IMR-90 (cell line): ENCODE results near the gene PCGF2. TPM values are rescaled to one million over a fixed set of nuclear protein-coding genes. Genes with fewer than 3 reads are reported as not detected.

ENCODE experiments used
- ATAC-seq: fragments of 200-7000 bp; cut with Tn5 transposase; 2 replicates; pipeline ENCODE4 v1.9.1; 2020; ENCODE audit warnings: low read depth, mild to moderate bottlenecking, moderate library complexity
- BruUV-seq: library from RNA; stranded (reverse); fragments of 400-500 nt; replicated peaks from 2 replicates; lab custom pipeline; 2021; lab: Mats Ljungman, UMichigan
- CTCF ChIA-PET: fragments of 300-600 bp; formaldehyde crosslinking; extraction: SDS; loops from one replicate; lab custom pipeline; 2021; ENCODE audit warnings: antibody characterized with exemption; lab: Yijun Ruan, JAX
- POLR2A ChIA-PET: fragments of 300-600 bp; sonication (Branson Sonifier 250); formaldehyde crosslinking; loops from one replicate; lab custom pipeline; 2022; ENCODE audit warnings: antibody characterized with exemption; ENCODE audit not compliant: unreplicated experiment; lab: Charles Lee
- DNase-seq: peaks from one replicate; pipeline ENCODE4 v3.0.0; 2013
- H2AFZ ChIP-seq: replicated peaks from 2 replicates; pipeline ENCODE3; 2013; ENCODE audit warnings: low read length, mild to moderate bottlenecking; ENCODE audit not compliant: poor library complexity
- H2AK5ac ChIP-seq: 2 replicates; pipeline ENCODE4 v1.6.1; 2013; ENCODE audit warnings: low read depth, low read length, inconsistent platforms
- H2AK9ac ChIP-seq: replicated peaks from 2 replicates; pipeline ENCODE3; 2013; ENCODE audit warnings: mild to moderate bottlenecking, low read depth, low read length, moderate library complexity; ENCODE audit not compliant: poor library complexity
- H2BK120ac ChIP-seq: 2 replicates; pipeline ENCODE4 v1.6.1; 2013; ENCODE audit warnings: low read depth, low read length, inconsistent platforms
- H2BK15ac ChIP-seq: 3 replicates; pipeline ENCODE4 v1.6.1; 2013; ENCODE audit warnings: low read depth, low read length, inconsistent platforms
- H2BK20ac ChIP-seq: 2 replicates; pipeline ENCODE4 v1.6.1; 2013; ENCODE audit warnings: low read depth, mild to moderate bottlenecking, inconsistent platforms, low read length, moderate library complexity
- H2BK5ac ChIP-seq: 2 replicates; pipeline ENCODE4 v1.6.1; 2013; ENCODE audit warnings: mild to moderate bottlenecking, low read depth, low read length, inconsistent platforms; ENCODE audit not compliant: poor library complexity, severe bottlenecking
- H3K14ac ChIP-seq: replicated peaks from 2 replicates; pipeline ENCODE4 v1.6.1; 2013; ENCODE audit warnings: low read depth, low read length, inconsistent platforms
- H3K18ac ChIP-seq: 2 replicates; pipeline ENCODE4 v1.6.1; 2013; ENCODE audit warnings: low read depth, low read length, control low read depth
- H3K23ac ChIP-seq: 2 replicates; pipeline ENCODE4 v1.6.1; 2013; ENCODE audit warnings: low read depth, low read length, inconsistent platforms
- H3K27ac ChIP-seq: 2 replicates; pipeline ENCODE4 v1.5.1; 2013; ENCODE audit warnings: mild to moderate bottlenecking, control low read depth, low read length; ENCODE audit not compliant: insufficient read depth
- H3K27me3 ChIP-seq: 2 replicates; pipeline ENCODE4 v1.6.1; 2013; ENCODE audit warnings: low read length; ENCODE audit not compliant: control insufficient read depth, insufficient read depth
- H3K36me3 ChIP-seq: 2 replicates; pipeline ENCODE4 v1.6.1; 2013; ENCODE audit warnings: low read length, mixed read lengths; ENCODE audit not compliant: control insufficient read depth, insufficient read depth
- H3K4ac ChIP-seq: 2 replicates; pipeline ENCODE4 v1.6.1; 2013; ENCODE audit warnings: low read depth, low read length, inconsistent platforms
- H3K4me1 ChIP-seq: 2 replicates; pipeline ENCODE4 v1.6.1; 2013; ENCODE audit warnings: low read length, mixed read lengths; ENCODE audit not compliant: control insufficient read depth, insufficient read depth
- H3K4me2 ChIP-seq: 2 replicates; pipeline ENCODE4 v1.6.1; 2013; ENCODE audit warnings: low read depth, mild to moderate bottlenecking, control low read depth, low read length, moderate library complexity
- H3K4me3 ChIP-seq: 2 replicates; pipeline ENCODE4 v1.5.1; 2013; ENCODE audit warnings: low read depth, mild to moderate bottlenecking, control low read depth, low read length, moderate library complexity; ENCODE audit not compliant: insufficient read depth
- H3K56ac ChIP-seq: 2 replicates; pipeline ENCODE4 v1.6.1; 2013; ENCODE audit warnings: low read length, inconsistent platforms; ENCODE audit not compliant: insufficient read depth; ENCODE audit errors: extremely low read depth
- H3K79me1 ChIP-seq, 2 experiments: 2 replicates each; pipeline ENCODE4 v1.6.1; 2013; ENCODE audit warnings: low read length in 2 of 2, inconsistent platforms in 1 of 2, low read depth in 1 of 2
- H3K9ac ChIP-seq: 2 replicates; pipeline ENCODE4 v1.6.1; 2013; ENCODE audit warnings: low read depth, low read length, control low read depth
- H3K9me1 ChIP-seq: 2 replicates; pipeline ENCODE4 v1.6.1; 2013; ENCODE audit warnings: low read length, inconsistent platforms; ENCODE audit not compliant: insufficient read depth
- H3K9me3 ChIP-seq: 2 replicates; pipeline ENCODE4 v1.6.1; 2013; ENCODE audit warnings: low read length; ENCODE audit not compliant: control insufficient read depth, insufficient read depth
- H4K20me1 ChIP-seq: 2 replicates; pipeline ENCODE4 v1.6.1; 2013; ENCODE audit warnings: low read length, inconsistent platforms; ENCODE audit not compliant: insufficient read depth
- H4K5ac ChIP-seq: 2 replicates; pipeline ENCODE4 v1.6.1; 2013; ENCODE audit warnings: mild to moderate bottlenecking, low read depth, low read length, control low read depth
- H4K8ac ChIP-seq, 2 experiments: 2 replicates each; pipeline ENCODE4 v1.6.1; 2013; ENCODE audit warnings: low read depth in 2 of 2, low read length in 2 of 2, control low read depth in 1 of 2, inconsistent platforms in 1 of 2
- H4K91ac ChIP-seq: 2 replicates; pipeline ENCODE4 v1.6.1; 2013; ENCODE audit warnings: low read depth, low read length, inconsistent platforms; ENCODE audit not compliant: insufficient read depth
- BHLHE40 ChIP-seq: fragments of 150-350 bp; IDR thresholded peaks from 2 replicates; pipeline ENCODE4 v1.6.1; 2016; ENCODE audit warnings: mild to moderate bottlenecking, low read depth, low read length
- CEBPB ChIP-seq: IDR thresholded peaks from 2 replicates; pipeline ENCODE4 v1.6.1; 2012; ENCODE audit warnings: low read depth, low read length, improper control_type of control experiment
- FOS ChIP-seq: fragments of 150-350 bp; IDR thresholded peaks from 2 replicates; pipeline ENCODE4 v1.6.1; 2016; ENCODE audit warnings: low read depth, low read length
- MAFK ChIP-seq: IDR thresholded peaks from 2 replicates; pipeline ENCODE4 v1.6.1; 2012; ENCODE audit warnings: low read depth, low read length, improper control_type of control experiment
- MXI1 ChIP-seq: IDR thresholded peaks from 2 replicates; pipeline ENCODE4 v1.6.1; 2012; ENCODE audit warnings: low read depth, mild to moderate bottlenecking, low read length, moderate library complexity, borderline replicate concordance
- NFE2L2 ChIP-seq: fragments of 150-350 bp; IDR thresholded peaks from 2 replicates; pipeline ENCODE4 v1.6.1; 2016; ENCODE audit warnings: low read depth, mild to moderate bottlenecking, low read length
- POLR2A ChIP-seq: IDR thresholded peaks from 2 replicates; pipeline ENCODE4 v1.6.1; 2012; ENCODE audit warnings: mild to moderate bottlenecking, low read depth, low read length
- RAD21 ChIP-seq: IDR thresholded peaks from 2 replicates; pipeline ENCODE4 v1.6.1; 2012; ENCODE audit warnings: low read length, improper control_type of control experiment
- RCOR1 ChIP-seq: IDR thresholded peaks from 2 replicates; pipeline ENCODE4 v1.6.1; 2012; ENCODE audit warnings: mild to moderate bottlenecking, low read length, improper control_type of control experiment; ENCODE audit not compliant: insufficient replicate concordance
- RFX5 ChIP-seq: IDR thresholded peaks from 2 replicates; pipeline ENCODE4 v1.8.0; 2012; ENCODE audit warnings: low read depth, mild to moderate bottlenecking, low read length, moderate library complexity
- SMC3 ChIP-seq: fragments of 150-350 bp; IDR thresholded peaks from 2 replicates; pipeline ENCODE4 v1.6.1; 2016; ENCODE audit warnings: low read depth, mild to moderate bottlenecking, antibody characterized with exemption, low read length, moderate library complexity
- USF2 ChIP-seq: fragments of 150-350 bp; IDR thresholded peaks from 2 replicates; pipeline ENCODE4 v1.6.1; 2017; ENCODE audit warnings: mild to moderate bottlenecking, antibody characterized with exemption, low read length, low read depth
- WGBS, 2 experiments: methylation state at CpG; one replicate each; pipeline versions ENCODE4 v1.1.5 to v1.1.7; 2013; ENCODE audit warnings: missing lambda C conversion rate in 2 of 2; ENCODE audit not compliant: insufficient read length in 1 of 2; ENCODE audit errors: extremely low coverage in 2 of 2; 5-methylcytosine and 5-hydroxymethylcytosine counted together
- dilution Hi-C: fragments of 300-500 bp; cut with HindIII; formaldehyde crosslinking; loops from one replicate; pipeline ENCODE4 v1.14.3; 2018; ENCODE audit warnings: low sequenced_read_pairs; ENCODE audit not compliant: unreplicated experiment
- in situ Hi-C: fragments of 300-500 bp; cut with MboI; formaldehyde crosslinking; loops from 3 replicates; pipeline ENCODE4 v1.14.3; 2019; ENCODE audit warnings: low sequenced_read_pairs, inconsistent platforms, mixed read lengths
- intact Hi-C: fragments of 100-400 bp; cut with micrococcal nuclease; formaldehyde crosslinking; loops from 2 replicates; pipeline ENCODE4 v1.10.0; 2022
- polyA plus RNA-seq, 3 experiments: library from polyadenylated mRNA; depleted of rRNA; stranded (reverse); fragments of >200 nt; gene quantifications; 2 replicates each; pipeline ENCODE4 v1.2.3, GENCODE V29; 2012; ENCODE audit warnings: low replicate concordance in 1 of 3
- total RNA-seq: library from RNA; depleted of rRNA; stranded (reverse); fragments of >200 nt; gene quantifications from 2 replicates; pipeline ENCODE4 v1.2.3, GENCODE V29; 2012
- TF ChIP-seq, protein P1 (sequence below): fragments of 150-350 bp; IDR thresholded peaks from 2 replicates; pipeline ENCODE4 v1.6.1; 2016; ENCODE audit warnings: low read depth, mild to moderate bottlenecking, low read length, moderate library complexity, borderline replicate concordance
- TF ChIP-seq, protein P2 (sequence below): conservative IDR thresholded peaks from 2 replicates; pipeline ENCODE4 v1.5.1; 2012; ENCODE audit warnings: mild to moderate bottlenecking, low read depth, low read length, improper control_type of control experiment

The PCGF2 gene
- total and polyA plus RNA-seq, 2 of the 4 experiments (the other 2 are of a cell fraction), result 1.1 to 18.2 TPM

DNA sequence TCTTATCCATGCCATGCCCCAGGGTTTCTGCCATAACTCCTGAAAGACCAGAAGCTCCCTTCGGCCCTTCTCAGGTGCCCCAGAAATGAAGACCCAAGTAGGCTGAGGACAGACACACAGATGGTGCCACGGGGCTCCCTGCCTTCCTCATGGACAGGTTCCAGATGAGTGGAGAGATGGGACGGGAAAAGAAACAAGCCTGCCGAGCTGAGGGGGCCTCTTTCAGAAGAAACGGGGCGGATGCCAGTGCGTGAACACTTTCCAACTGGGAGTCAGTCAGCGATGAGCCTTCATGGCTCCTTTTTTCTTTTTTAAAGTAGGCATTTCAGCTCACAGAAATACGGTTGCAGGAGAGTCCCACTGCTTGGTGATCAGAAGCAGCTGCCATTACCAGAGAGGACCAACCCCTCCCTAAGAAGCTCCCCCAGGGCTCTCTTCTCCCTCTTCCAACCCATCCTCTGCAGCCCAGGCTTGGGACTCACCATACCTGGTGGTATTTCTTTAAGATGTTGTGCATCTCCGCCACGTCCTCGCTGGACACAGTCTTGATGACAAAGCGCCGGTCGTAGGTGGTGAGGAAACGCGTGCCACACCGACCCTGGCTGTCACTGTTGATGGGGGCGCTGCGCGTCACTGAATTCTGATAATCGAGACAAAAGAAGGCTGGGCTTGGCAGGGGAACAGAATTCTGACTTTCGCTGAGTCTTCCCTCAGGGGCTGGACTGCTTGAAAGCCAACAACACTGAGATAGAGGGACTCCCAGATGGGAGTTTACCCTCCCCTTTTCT is 32.0 kb upstream of the PCGF2 start:
- intact Hi-C loops (no loop called here), dilution Hi-C loops (no loop called here), in situ Hi-C loops (no loop called here)
- Histone ChIP-seq H3K4me1 (no peaks in the 10 kb centered on the region; the same call in 1 of the 2 replicates), H3K4me2 (no peak overlapping the region), H4K8ac (no peak overlapping the region), H2AK5ac (no peak overlapping the region), H4K20me1 (no peaks in the 10 kb centered on the region; the same call in 1 of the 2 replicates), H3K79me1 (peaks cover 15 to 27% of the 10 kb centered on the region in 2 experiments; a peak in 3 of 4 replicates), H2AK9ac (no peak overlapping the region), H3K14ac (no peak overlapping the region), H2AFZ (no peak overlapping the region), H3K18ac (no peak overlapping the region), H3K36me3 (peaks cover 76% of the 10 kb centered on the region), H3K9me3 (no peaks in the 10 kb centered on the region), H4K91ac (no peak overlapping the region), H3K9ac (no peak overlapping the region), H2BK5ac (no peak overlapping the region), H3K56ac (no peak overlapping the region), H2BK20ac (no peak overlapping the region), H2BK15ac (no peak overlapping the region), H3K23ac (no peak overlapping the region), H3K27ac (no peak overlapping the region), H3K9me1 (peaks cover 7% of the 10 kb centered on the region; the same call in 1 of the 2 replicates), H3K27me3 (no peaks in the 10 kb centered on the region), H3K4ac (no peak overlapping the region), H3K4me3 (no peak overlapping the region), H4K5ac (no peak overlapping the region), H2BK120ac (no peak overlapping the region)
- ATAC-seq (no peak), DNase-seq (no peak)
- TF ChIP-seq SMC3 (no peak), USF2 (no peak), POLR2A (no peak), RFX5 (no peak), CEBPB (no peak), RAD21 (no peak), MXI1 (no peak), MAFK (no peak), RCOR1 (no peak), NFE2L2 (no peak), BHLHE40 (no peak), FOS (no peak)
- TF ChIP-seq, protein P1, sequence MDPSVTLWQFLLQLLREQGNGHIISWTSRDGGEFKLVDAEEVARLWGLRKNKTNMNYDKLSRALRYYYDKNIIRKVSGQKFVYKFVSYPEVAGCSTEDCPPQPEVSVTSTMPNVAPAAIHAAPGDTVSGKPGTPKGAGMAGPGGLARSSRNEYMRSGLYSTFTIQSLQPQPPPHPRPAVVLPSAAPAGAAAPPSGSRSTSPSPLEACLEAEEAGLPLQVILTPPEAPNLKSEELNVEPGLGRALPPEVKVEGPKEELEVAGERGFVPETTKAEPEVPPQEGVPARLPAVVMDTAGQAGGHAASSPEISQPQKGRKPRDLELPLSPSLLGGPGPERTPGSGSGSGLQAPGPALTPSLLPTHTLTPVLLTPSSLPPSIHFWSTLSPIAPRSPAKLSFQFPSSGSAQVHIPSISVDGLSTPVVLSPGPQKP, result no peak
- TF ChIP-seq, protein P2, sequence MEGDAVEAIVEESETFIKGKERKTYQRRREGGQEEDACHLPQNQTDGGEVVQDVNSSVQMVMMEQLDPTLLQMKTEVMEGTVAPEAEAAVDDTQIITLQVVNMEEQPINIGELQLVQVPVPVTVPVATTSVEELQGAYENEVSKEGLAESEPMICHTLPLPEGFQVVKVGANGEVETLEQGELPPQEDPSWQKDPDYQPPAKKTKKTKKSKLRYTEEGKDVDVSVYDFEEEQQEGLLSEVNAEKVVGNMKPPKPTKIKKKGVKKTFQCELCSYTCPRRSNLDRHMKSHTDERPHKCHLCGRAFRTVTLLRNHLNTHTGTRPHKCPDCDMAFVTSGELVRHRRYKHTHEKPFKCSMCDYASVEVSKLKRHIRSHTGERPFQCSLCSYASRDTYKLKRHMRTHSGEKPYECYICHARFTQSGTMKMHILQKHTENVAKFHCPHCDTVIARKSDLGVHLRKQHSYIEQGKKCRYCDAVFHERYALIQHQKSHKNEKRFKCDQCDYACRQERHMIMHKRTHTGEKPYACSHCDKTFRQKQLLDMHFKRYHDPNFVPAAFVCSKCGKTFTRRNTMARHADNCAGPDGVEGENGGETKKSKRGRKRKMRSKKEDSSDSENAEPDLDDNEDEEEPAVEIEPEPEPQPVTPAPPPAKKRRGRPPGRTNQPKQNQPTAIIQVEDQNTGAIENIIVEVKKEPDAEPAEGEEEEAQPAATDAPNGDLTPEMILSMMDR, result no peak
- no TSS peak for BruUV-seq
- 93% methylated on average over 3 of the region's 23 CpGs; no CpG with 5 or more reads in 1 of the 2 experiments for WGBS, 2 experiments
- CTCF ChIA-PET, result no interaction called here
- POLR2A ChIA-PET, result no interaction called here
